OCI-LY3 (cell line): ENCODE results near the gene EARS2.

Experiments used
- EZH2phosphoT487 ChIP-seq: fragments of 200-600 bp; shearing (Covaris generic); IDR thresholded peaks from 2 replicates; pipeline ENCODE4 v1.6.1; 2018; ENCODE audit warnings: antibody characterized with exemption, mixed run types, low read depth
- TF ChIP-seq, protein P1 (sequence below): fragments of 200-600, 300-600 bp; sonication (generic); IDR thresholded peaks from 2 replicates; pipeline ENCODE4 v1.5.1; 2014; ENCODE audit warnings: antibody characterized with exemption, low read length, low read depth

DNA sequence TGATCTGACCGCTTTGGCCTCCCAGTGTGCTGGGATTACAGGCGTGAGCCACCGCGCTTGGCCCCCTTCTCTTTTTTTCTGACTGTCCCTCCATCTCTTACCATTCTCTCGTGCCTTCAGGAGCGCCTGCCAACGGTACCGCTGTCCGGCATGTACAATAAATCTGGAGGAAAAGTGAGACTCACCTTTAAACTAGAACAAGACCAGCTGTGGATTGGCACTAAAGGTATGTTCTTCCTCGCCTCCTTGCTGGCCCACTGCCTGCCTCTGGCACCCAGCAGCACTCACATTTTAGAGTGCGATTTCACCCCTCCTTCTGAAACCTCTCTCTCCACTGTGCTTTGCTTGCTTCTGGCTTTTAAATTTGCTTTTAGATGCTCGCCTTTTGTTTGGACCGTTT is 5.4 kb upstream of the EARS2 start:
- TF ChIP-seq EZH2phosphoT487 = no peak
- TF ChIP-seq, protein P1, sequence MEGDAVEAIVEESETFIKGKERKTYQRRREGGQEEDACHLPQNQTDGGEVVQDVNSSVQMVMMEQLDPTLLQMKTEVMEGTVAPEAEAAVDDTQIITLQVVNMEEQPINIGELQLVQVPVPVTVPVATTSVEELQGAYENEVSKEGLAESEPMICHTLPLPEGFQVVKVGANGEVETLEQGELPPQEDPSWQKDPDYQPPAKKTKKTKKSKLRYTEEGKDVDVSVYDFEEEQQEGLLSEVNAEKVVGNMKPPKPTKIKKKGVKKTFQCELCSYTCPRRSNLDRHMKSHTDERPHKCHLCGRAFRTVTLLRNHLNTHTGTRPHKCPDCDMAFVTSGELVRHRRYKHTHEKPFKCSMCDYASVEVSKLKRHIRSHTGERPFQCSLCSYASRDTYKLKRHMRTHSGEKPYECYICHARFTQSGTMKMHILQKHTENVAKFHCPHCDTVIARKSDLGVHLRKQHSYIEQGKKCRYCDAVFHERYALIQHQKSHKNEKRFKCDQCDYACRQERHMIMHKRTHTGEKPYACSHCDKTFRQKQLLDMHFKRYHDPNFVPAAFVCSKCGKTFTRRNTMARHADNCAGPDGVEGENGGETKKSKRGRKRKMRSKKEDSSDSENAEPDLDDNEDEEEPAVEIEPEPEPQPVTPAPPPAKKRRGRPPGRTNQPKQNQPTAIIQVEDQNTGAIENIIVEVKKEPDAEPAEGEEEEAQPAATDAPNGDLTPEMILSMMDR = no peak
